HepG2 (cell line): ENCODE measurements around the gene FCHO1.

Experiments
- BCL3 ChIP-seq: sonication (generic); formaldehyde crosslinking; IDR thresholded peaks from 2 replicates; pipeline ENCODE4 v1.5.1; 2020; ENCODE audit warnings: mild to moderate bottlenecking, missing genetic modification reagents, moderate library complexity
- HDAC6 ChIP-seq: fragments of 200-600 bp; sonication (generic); IDR thresholded peaks from 2 replicates; pipeline ENCODE4 v1.7.0; 2017; ENCODE audit warnings: mild to moderate bottlenecking, antibody characterized with exemption, low read length, low read depth
- MED1 ChIP-seq: sonication (generic); formaldehyde crosslinking; IDR thresholded peaks from 2 replicates; pipeline ENCODE4 v1.4.0; 2020; ENCODE audit warnings: missing genetic modification reagents
- POLR2A ChIP-seq, 2 experiments: IDR thresholded peaks; 2 replicates each; pipeline ENCODE4 v1.6.1; 2011; ENCODE audit warnings: low read depth in 2 of 2, low read length in 2 of 2, mild to moderate bottlenecking in 1 of 2, moderate library complexity in 1 of 2; ENCODE audit not compliant: insufficient read depth in 1 of 2
- ZMYM2 ChIP-seq: sonication (generic); formaldehyde crosslinking; IDR thresholded peaks from 2 replicates; pipeline ENCODE4 v1.8.0; 2022; ENCODE audit warnings: mild to moderate bottlenecking, missing genetic modification reagents
- ZNF331 ChIP-seq: sonication (generic); formaldehyde crosslinking; IDR thresholded peaks from 2 replicates; pipeline ENCODE4 v1.4.0; 2020; ENCODE audit warnings: missing genetic modification reagents
- TF ChIP-seq, protein P1 (sequence below), 2 experiments: sonication (generic) in 1 of 2; formaldehyde crosslinking in 1 of 2; IDR thresholded peaks; 2 replicates each; pipeline versions ENCODE4 v1.5.1 to v1.6.1; 2011 to 2020; ENCODE audit warnings: borderline replicate concordance in 1 of 2, low read depth in 1 of 2, low read length in 1 of 2, mild to moderate bottlenecking in 1 of 2, missing genetic modification reagents in 1 of 2, moderate library complexity in 1 of 2

DNA sequence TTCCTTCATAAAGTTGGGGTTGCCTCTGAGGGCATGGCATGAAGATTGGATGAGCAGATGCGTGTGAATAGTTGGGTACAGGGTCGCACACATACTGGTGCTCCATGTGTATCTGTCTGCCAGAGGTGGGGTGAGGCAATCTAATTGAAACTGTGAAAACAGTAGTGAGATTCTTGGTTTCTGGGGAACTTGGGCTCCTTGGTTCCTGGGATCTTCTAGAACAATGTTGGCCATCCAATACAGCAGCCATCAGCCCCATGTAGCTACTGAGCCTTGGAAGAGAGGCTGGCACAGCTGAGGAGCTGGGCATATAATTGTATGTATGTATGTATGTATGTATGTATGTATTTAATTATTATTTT, 616 bp downstream of the FCHO1 start:
- no peak for TF ChIP-seq ZNF331 (CRISPR knock-in tag)
- no peak for TF ChIP-seq MED1 (CRISPR knock-in tag)
- TF ChIP-seq, protein P1, sequence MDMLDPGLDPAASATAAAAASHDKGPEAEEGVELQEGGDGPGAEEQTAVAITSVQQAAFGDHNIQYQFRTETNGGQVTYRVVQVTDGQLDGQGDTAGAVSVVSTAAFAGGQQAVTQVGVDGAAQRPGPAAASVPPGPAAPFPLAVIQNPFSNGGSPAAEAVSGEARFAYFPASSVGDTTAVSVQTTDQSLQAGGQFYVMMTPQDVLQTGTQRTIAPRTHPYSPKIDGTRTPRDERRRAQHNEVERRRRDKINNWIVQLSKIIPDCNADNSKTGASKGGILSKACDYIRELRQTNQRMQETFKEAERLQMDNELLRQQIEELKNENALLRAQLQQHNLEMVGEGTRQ (IDR thresholded peaks at IDR 0.05; ENCODE audit: low read depth, low read length) = no peak
- TF ChIP-seq, protein P1 (CRISPR knock-in tag; IDR thresholded peaks at IDR 0.05; ENCODE audit: borderline replicate concordance) = no peak
- no peak for TF ChIP-seq HDAC6
- no peak for TF ChIP-seq POLR2A (IDR thresholded peaks at IDR 0.05; ENCODE audit: insufficient read depth in 1 of 2, low read depth in 2 of 2, low read length in 2 of 2)
- no peak for TF ChIP-seq ZMYM2
- TF ChIP-seq BCL3 (CRISPR knock-in tag) = no peak
